Lower lobe of right lung (tissue), 2 donors: Measurements from ENCODE around the gene CDH7. TPM values are rescaled to one million over a fixed set of nuclear protein-coding genes. Genes with fewer than 3 reads are reported as not detected.

Experiments
- ATAC-seq, 2 donors: fragments of 200-7000 bp; cut with Tn5 transposase; one replicate each; pipeline ENCODE4 v1.9.1; 2020 to 2022; ENCODE audit warnings: mild to moderate bottlenecking in 2 of 2, moderate library complexity in 2 of 2
- DNase-seq: peaks from one replicate; pipeline ENCODE4 v3.0.0-alpha.2; 2020
- H3K27ac ChIP-seq: fragments of 200-600 bp; one replicate; pipeline ENCODE4 v1.8.0; 2022
- H3K27me3 ChIP-seq: fragments of 200-600 bp; one replicate; pipeline ENCODE4 v1.8.0; 2022; ENCODE audit warnings: low read depth
- H3K36me3 ChIP-seq: fragments of 200-600 bp; one replicate; pipeline ENCODE4 v1.8.0; 2022; ENCODE audit warnings: mild to moderate bottlenecking
- H3K4me1 ChIP-seq: fragments of 200-600 bp; one replicate; pipeline ENCODE4 v1.8.0; 2022
- H3K4me3 ChIP-seq: fragments of 200-600 bp; one replicate; pipeline ENCODE4 v1.8.0; 2022; ENCODE audit warnings: mild to moderate bottlenecking
- H3K9me3 ChIP-seq: fragments of 200-600 bp; one replicate; pipeline ENCODE4 v1.8.0; 2022
- CTCF ChIP-seq: fragments of 200-600 bp; IDR thresholded peaks from one replicate; pipeline ENCODE4 v1.8.0; 2022; ENCODE audit warnings: antibody characterized with exemption, mild to moderate bottlenecking
- intact Hi-C: fragments of 100-400 bp; cut with DNase I; formaldehyde crosslinking; loops from one replicate; pipeline ENCODE4 v1.11.0; 2022
- total RNA-seq: library from RNA; stranded (reverse); fragmentation: NEBNext Ultra II Directional; extraction: Animal tissue kit (Norgen Biotek cat#: 25700); gene quantifications from one replicate; pipeline ENCODE4 v1.2.1, GENCODE V29; 2021
- donor health status: DM: no; HTN: yes; CAD: no; lungs with severe emphysema.

Gene CDH7
- total RNA-seq, 1 donor from 2014 or later, result not detected

GRCh38 chr18:65749841-65750240 lies 971 bp upstream of the CDH7 start:
- DNase-seq, result no peak
- Histone ChIP-seq H3K4me3 (no peak overlapping the region), H3K27me3 (peaks cover 30% of the 10 kb centered on the region), H3K4me1 (peaks cover 11% of the 10 kb centered on the region), H3K9me3 (no peaks in the 10 kb centered on the region), H3K27ac (no peak overlapping the region), H3K36me3 (no peaks in the 10 kb centered on the region)
- intact Hi-C loops, result no loop called here
- ATAC-seq, result no peak
- no peak for TF ChIP-seq CTCF

- no peaks in the 10 kb centered on the region for H3K9me3 ChIP-seq
- intact Hi-C loops, result no loop called here
- H3K27me3 ChIP-seq, result peaks cover 30% of the 10 kb centered on the region
- H3K4me1 ChIP-seq, result peaks cover 11% of the 10 kb centered on the region
- ATAC-seq (no peak), DNase-seq (peak; percentile 36)
- H3K36me3 ChIP-seq, result no peaks in the 10 kb centered on the region
- peak overlapping the region; percentile 34 for H3K4me3 ChIP-seq
- no peak overlapping the region for H3K27ac ChIP-seq
- no peak for TF ChIP-seq CTCF
These were observed 608 bp downstream of the CDH7 start for GRCh38 chr18:65751155-65752085.

GRCh38 chr18:65752625-65753325 lies 2.0 kb downstream of the CDH7 start:
- Histone ChIP-seq H3K4me3 (no peak overlapping the region), H3K36me3 (no peaks in the 10 kb centered on the region), H3K27ac (no peak overlapping the region), H3K27me3 (peaks cover 30% of the 10 kb centered on the region), H3K9me3 (no peaks in the 10 kb centered on the region), H3K4me1 (peaks cover 11% of the 10 kb centered on the region)
- intact Hi-C loops, result no loop called here
- ATAC-seq (no peak), DNase-seq (no peak)
- TF ChIP-seq CTCF, result no peak

- Histone ChIP-seq H3K36me3 (no peaks in the 10 kb centered on the region), H3K4me1 (peaks cover 11% of the 10 kb centered on the region), H3K4me3 (no peak overlapping the region), H3K27me3 (peaks cover 30% of the 10 kb centered on the region), H3K27ac (no peak overlapping the region), H3K9me3 (no peaks in the 10 kb centered on the region)
- DNase-seq (no peak), ATAC-seq (no peak)
- peak; percentile 15 for TF ChIP-seq CTCF
- intact Hi-C loops, result no loop called here
These were observed 2.7 kb downstream of the CDH7 start for GRCh38 chr18:65753520-65753919.

DNA sequence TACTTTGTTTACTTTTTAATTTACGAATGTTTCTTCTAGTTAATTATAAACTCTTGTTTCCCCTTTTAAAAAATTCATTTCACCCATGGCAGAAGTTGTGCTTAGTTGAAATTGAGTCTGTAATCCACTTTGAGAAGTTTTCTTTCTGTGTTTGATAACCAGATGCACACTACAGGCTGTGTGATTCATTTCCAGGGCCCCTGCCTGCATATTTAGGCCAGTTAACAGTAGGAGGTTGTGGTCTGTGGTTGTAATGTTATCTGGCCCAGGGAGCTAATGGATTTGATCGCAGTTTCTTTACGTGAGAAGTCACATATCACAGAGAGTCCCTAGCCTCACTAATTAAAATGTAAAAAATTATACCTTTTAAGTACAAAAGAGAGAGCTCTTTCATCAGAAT lies 3.3 kb downstream of the CDH7 start:
- no peak for ATAC-seq
- Histone ChIP-seq H3K9me3 (no peaks in the 10 kb centered on the region), H3K27me3 (peaks cover 29% of the 10 kb centered on the region), H3K4me3 (no peak overlapping the region), H3K27ac (no peak overlapping the region), H3K36me3 (no peaks in the 10 kb centered on the region), H3K4me1 (peaks cover 11% of the 10 kb centered on the region)
- intact Hi-C loops, result no loop called here
- no peak for DNase-seq
- no peak for TF ChIP-seq CTCF
